Neuronal stem cell (in vitro differentiated cells): ENCODE results near the gene SDHAF4.

ENCODE experiments used
- DNase-seq: peaks from one replicate; pipeline ENCODE4 v3.0.0-alpha.2; 2013; ENCODE audit warnings: low spot score
- H2AFZ ChIP-seq: one replicate; pipeline ENCODE4 v1.6.1; 2013; ENCODE audit warnings: mild to moderate bottlenecking, low read length, inconsistent platforms
- H2AK5ac ChIP-seq: 2 replicates; pipeline ENCODE4 v1.6.1; 2013; ENCODE audit warnings: low read depth, mild to moderate bottlenecking, inconsistent platforms, low read length, moderate library complexity, mixed read lengths
- H2BK120ac ChIP-seq: 2 replicates; pipeline ENCODE4 v1.6.1; 2013; ENCODE audit warnings: low read depth, mild to moderate bottlenecking, inconsistent platforms, low read length, moderate library complexity, mixed read lengths
- H2BK12ac ChIP-seq: one replicate; pipeline ENCODE4 v1.6.1; 2013; ENCODE audit warnings: low read length, inconsistent platforms
- H2BK15ac ChIP-seq: 2 replicates; pipeline ENCODE4 v1.6.1; 2013; ENCODE audit warnings: mild to moderate bottlenecking, low read length, inconsistent platforms, mixed read lengths
- H2BK5ac ChIP-seq: one replicate; pipeline ENCODE4 v1.6.1; 2013; ENCODE audit warnings: inconsistent platforms, mild to moderate bottlenecking, low read length, moderate library complexity
- H3K14ac ChIP-seq: one replicate; pipeline ENCODE4 v1.6.1; 2013; ENCODE audit warnings: low read length, inconsistent platforms
- H3K18ac ChIP-seq: 2 replicates; pipeline ENCODE4 v1.6.1; 2013; ENCODE audit warnings: low read length, inconsistent platforms
- H3K23ac ChIP-seq: 2 replicates; pipeline ENCODE4 v1.6.1; 2013; ENCODE audit warnings: low read depth, mild to moderate bottlenecking, mixed read lengths, low read length, inconsistent platforms; ENCODE audit not compliant: poor library complexity
- H3K27ac ChIP-seq: replicated peaks from 3 replicates; pipeline ENCODE4 v1.5.1; 2013; ENCODE audit warnings: low read length, inconsistent platforms
- H3K27me3 ChIP-seq, 3 experiments: 2 replicates each; pipeline ENCODE4 v1.6.1; 2013; ENCODE audit warnings: low read length in 3 of 3, mild to moderate bottlenecking in 2 of 3, inconsistent platforms in 1 of 3, low read depth in 1 of 3, mixed read lengths in 1 of 3, moderate library complexity in 1 of 3; ENCODE audit not compliant: control insufficient read depth in 3 of 3, insufficient read depth in 3 of 3
- H3K36me3 ChIP-seq, 2 donors: replicated peaks in 1 of 2; 2 replicates each; pipeline ENCODE4 v1.6.1; 2013; ENCODE audit warnings: low read length in 2 of 2; ENCODE audit not compliant: control insufficient read depth in 2 of 2, insufficient read depth in 2 of 2
- H3K4ac ChIP-seq: 2 replicates; pipeline ENCODE4 v1.6.1; 2013; ENCODE audit warnings: inconsistent platforms, mild to moderate bottlenecking, low read length, moderate library complexity
- H3K4me1 ChIP-seq, 2 donors: 1 replicate in 1 of 2; 2 replicates in 1 of 2; pipeline ENCODE4 v1.6.1; 2013; ENCODE audit warnings: low read length in 2 of 2, low read depth in 1 of 2; ENCODE audit not compliant: control insufficient read depth in 2 of 2, insufficient read depth in 1 of 2
- H3K4me2 ChIP-seq: one replicate; pipeline ENCODE4 v1.6.1; 2013; ENCODE audit warnings: mild to moderate bottlenecking, low read length, inconsistent platforms; ENCODE audit not compliant: insufficient read depth, poor library complexity, severe bottlenecking
- H3K4me3 ChIP-seq, 2 donors: 2 replicates each; pipeline ENCODE4 v1.5.1; 2013; ENCODE audit warnings: low read length in 2 of 2, mild to moderate bottlenecking in 2 of 2, inconsistent platforms in 1 of 2, moderate library complexity in 1 of 2
- H3K79me1 ChIP-seq: one replicate; pipeline ENCODE4 v1.6.1; 2013; ENCODE audit warnings: low read depth, mild to moderate bottlenecking, inconsistent platforms, low read length, moderate library complexity
- H3K9ac ChIP-seq: one replicate; pipeline ENCODE4 v1.6.1; 2013; ENCODE audit warnings: mild to moderate bottlenecking, low read depth, low read length, inconsistent platforms; ENCODE audit not compliant: poor library complexity
- H3K9me3 ChIP-seq, 2 donors: replicated peaks in 1 of 2; 2 replicates each; pipeline versions ENCODE3 to v1.6.1; 2013; ENCODE audit warnings: low read length in 2 of 2, mild to moderate bottlenecking in 2 of 2, inconsistent platforms in 1 of 2, low read depth in 1 of 2, mixed read lengths in 1 of 2, moderate library complexity in 1 of 2; ENCODE audit not compliant: control insufficient read depth in 2 of 2, insufficient read depth in 1 of 2
- H4K8ac ChIP-seq: one replicate; pipeline ENCODE4 v1.6.1; 2013; ENCODE audit warnings: low read depth, mild to moderate bottlenecking, inconsistent platforms, low read length, moderate library complexity
- H4K91ac ChIP-seq: one replicate; pipeline ENCODE4 v1.6.1; 2013; ENCODE audit warnings: low read length, low read depth, mild to moderate bottlenecking, inconsistent platforms; ENCODE audit not compliant: poor library complexity
- WGBS, 2 donors: extraction: QIAGEN DNeasy Blood & Tissue Kit; methylation state at CpG; one replicate each; pipeline ENCODE4 v1.1.7; 2013; ENCODE audit warnings: missing lambda C conversion rate in 2 of 2, mixed read lengths in 1 of 2; ENCODE audit not compliant: insufficient read length in 2 of 2, insufficient replicate concordance in 1 of 2; ENCODE audit errors: extremely low coverage in 2 of 2; 5-methylcytosine and 5-hydroxymethylcytosine counted together

Gene SDHAF4

DNA sequence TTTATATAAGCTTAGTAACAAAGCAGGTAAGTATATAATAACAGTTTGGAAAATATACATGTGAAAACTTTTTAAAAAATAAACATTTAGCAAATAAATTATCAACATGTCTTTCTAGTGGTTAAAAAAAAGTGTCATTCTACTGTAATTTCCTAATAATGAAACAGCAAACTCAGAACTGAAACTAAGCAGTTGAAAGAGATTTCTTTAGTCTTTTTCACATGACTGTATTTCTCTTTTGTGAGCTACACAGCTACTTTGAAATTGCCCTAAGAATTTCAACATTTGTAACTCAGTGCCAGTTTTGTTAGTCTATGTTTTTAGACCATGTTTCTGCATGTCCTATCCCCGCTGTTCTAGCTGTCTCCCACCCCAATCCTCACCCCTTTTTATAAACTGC is 28.4 kb upstream of the SDHAF4 start:
- H2BK12ac ChIP-seq = no peak overlapping the region
- H3K18ac ChIP-seq = no peak overlapping the region
- H3K23ac ChIP-seq = no peak overlapping the region
- H2AK5ac ChIP-seq = no peak overlapping the region
- no peaks in the 10 kb centered on the region for H3K4me1 ChIP-seq
- no peak overlapping the region for H3K14ac ChIP-seq
- no peaks in the 10 kb centered on the region for H3K9me3 ChIP-seq
- H2AFZ ChIP-seq = no peak overlapping the region
- no peak overlapping the region for H4K91ac ChIP-seq
- H3K9ac ChIP-seq = no peak overlapping the region
- DNase-seq = no peak
- no CpG with 5 or more reads among the region's 1 CpG for WGBS, 2 donors
- no peak overlapping the region for H2BK15ac ChIP-seq
- H3K4ac ChIP-seq = no peak overlapping the region
- H3K79me1 ChIP-seq = no peaks in the 10 kb centered on the region
- H3K4me2 ChIP-seq = no peak overlapping the region
- H3K27me3 ChIP-seq = no peaks in the 10 kb centered on the region
- no peak overlapping the region for H2BK5ac ChIP-seq
- no peak overlapping the region for H3K27ac ChIP-seq
- no peak overlapping the region for H3K4me3 ChIP-seq
- no peak overlapping the region for H2BK120ac ChIP-seq
- H4K8ac ChIP-seq = no peak overlapping the region
- peaks cover 7 to 81% of the 10 kb centered on the region in 2 donors for H3K36me3 ChIP-seq

DNA sequence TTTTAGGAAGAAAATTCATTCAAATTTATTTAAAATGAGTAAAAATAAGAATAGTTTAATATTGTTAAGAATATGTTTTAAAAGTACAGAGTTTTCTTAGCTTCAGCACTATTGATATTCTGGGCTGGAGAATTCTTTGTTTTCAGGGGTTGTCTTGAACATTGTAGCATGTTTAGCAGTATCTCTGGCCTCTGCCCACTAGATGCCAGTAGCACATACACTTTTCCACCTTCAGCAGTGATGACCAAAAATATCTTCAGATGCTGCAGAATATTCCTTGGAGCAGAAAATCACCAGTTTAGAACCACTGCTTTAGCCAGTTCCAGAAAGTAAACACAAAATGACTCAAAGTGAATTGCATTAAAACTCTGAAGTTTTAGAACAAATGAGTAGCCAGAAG is 19.4 kb upstream of the SDHAF4 start:
- Histone ChIP-seq H3K14ac (no peak overlapping the region), H3K27ac (no peak overlapping the region), H2BK12ac (no peak overlapping the region), H3K79me1 (no peaks in the 10 kb centered on the region), H2BK120ac (no peak overlapping the region), H2AFZ (no peak overlapping the region), H3K4me3 (no peak overlapping the region), H3K18ac (no peak overlapping the region), H2BK5ac (no peak overlapping the region), H3K9me3 (peaks cover 0 to 6% of the 10 kb centered on the region in 2 donors), H4K8ac (no peak overlapping the region), H3K4me1 (no peaks in the 10 kb centered on the region), H4K91ac (no peak overlapping the region), H2BK15ac (no peak overlapping the region), H3K9ac (no peak overlapping the region), H3K4me2 (no peak overlapping the region), H3K36me3 (peaks cover 0 to 26% of the 10 kb centered on the region in 2 donors), H2AK5ac (no peak overlapping the region), H3K23ac (no peak overlapping the region), H3K4ac (no peak overlapping the region), H3K27me3 (no peaks in the 10 kb centered on the region)
- no peak for DNase-seq

GRCh38 chr6:70547905-70548304 is 18.8 kb upstream of the SDHAF4 start:
- no CpG with 5 or more reads among the region's 3 CpGs for WGBS, 2 donors
- no peaks in the 10 kb centered on the region for H3K79me1 ChIP-seq
- no peak overlapping the region for H4K91ac ChIP-seq
- H4K8ac ChIP-seq = no peak overlapping the region
- peaks cover 0 to 20% of the 10 kb centered on the region in 2 donors for H3K36me3 ChIP-seq
- H3K9me3 ChIP-seq = peaks cover 0 to 6% of the 10 kb centered on the region in 2 donors
- H3K4ac ChIP-seq = no peak overlapping the region
- H2BK12ac ChIP-seq = no peak overlapping the region
- H2BK120ac ChIP-seq = no peak overlapping the region
- no peaks in the 10 kb centered on the region for H3K4me1 ChIP-seq
- no peak overlapping the region for H3K4me2 ChIP-seq
- H3K14ac ChIP-seq = no peak overlapping the region
- H3K27ac ChIP-seq = no peak overlapping the region
- no peak overlapping the region for H3K4me3 ChIP-seq
- no peak overlapping the region for H2AFZ ChIP-seq
- H2BK15ac ChIP-seq = no peak overlapping the region
- H3K23ac ChIP-seq = no peak overlapping the region
- no peak overlapping the region for H2AK5ac ChIP-seq
- no peaks in the 10 kb centered on the region for H3K27me3 ChIP-seq
- H3K18ac ChIP-seq = no peak overlapping the region
- H3K9ac ChIP-seq = no peak overlapping the region
- H2BK5ac ChIP-seq = no peak overlapping the region
- DNase-seq = no peak

GRCh38 chr6:70549327-70549726 is 17.4 kb upstream of the SDHAF4 start:
- no peak overlapping the region for H2BK5ac ChIP-seq
- no peak overlapping the region for H4K8ac ChIP-seq
- DNase-seq = no peak
- no peak overlapping the region for H4K91ac ChIP-seq
- no peak overlapping the region for H3K18ac ChIP-seq
- no peak overlapping the region for H3K27ac ChIP-seq
- H3K36me3 ChIP-seq = peaks cover 0 to 8% of the 10 kb centered on the region in 2 donors
- no peak overlapping the region for H2AK5ac ChIP-seq
- no peak overlapping the region for H3K4ac ChIP-seq
- no peak overlapping the region for H2BK15ac ChIP-seq
- H3K9me3 ChIP-seq = peaks cover 0 to 6% of the 10 kb centered on the region in 2 donors
- no peaks in the 10 kb centered on the region for H3K27me3 ChIP-seq
- no peak overlapping the region for H2AFZ ChIP-seq
- H3K4me3 ChIP-seq = no peak overlapping the region
- H3K23ac ChIP-seq = no peak overlapping the region
- no peak overlapping the region for H3K14ac ChIP-seq
- H3K9ac ChIP-seq = no peak overlapping the region
- no peak overlapping the region for H2BK120ac ChIP-seq
- no peaks in the 10 kb centered on the region for H3K4me1 ChIP-seq
- no peak overlapping the region for H2BK12ac ChIP-seq
- H3K79me1 ChIP-seq = no peaks in the 10 kb centered on the region
- no peak overlapping the region for H3K4me2 ChIP-seq
